Common myeloid progenitor, CD34-positive (primary cell): Measurements from ENCODE around the gene ATG4C.
"Not testable (repeated sequence)": the region's sequence is repeated elsewhere in the genome, so short reads cannot be mapped to it uniquely, and the experiment has no call there.

Experiments
- CTCF ChIA-PET: fragments of 350-600 bp; sonication (Branson Sonifier 250); formaldehyde crosslinking; loops from one replicate; lab custom pipeline; 2021; ENCODE audit warnings: antibody characterized with exemption; lab: Charles Lee
- POLR2A ChIA-PET: fragments of 350-600 bp; sonication (Branson Sonifier 250); formaldehyde crosslinking; loops from one replicate; lab custom pipeline; 2021; ENCODE audit warnings: antibody characterized with exemption; lab: Charles Lee
- DNase-seq, 3 donors: peaks; one replicate each; pipeline versions ENCODE4 v3.0.0 to v3.0.0-alpha.2; 2013
- H3K27ac ChIP-seq, 2 experiments: 1 replicate in 1 of 2; 2 replicates in 1 of 2; pipeline ENCODE4 v1.7.0; 2013; ENCODE audit warnings: inconsistent platforms in 2 of 2, low read length in 2 of 2, mild to moderate bottlenecking in 2 of 2, low read depth in 1 of 2, moderate library complexity in 1 of 2; ENCODE audit not compliant: severe bottlenecking in 2 of 2, insufficient read depth in 1 of 2, poor library complexity in 1 of 2
- H3K27me3 ChIP-seq, 5 experiments: replicated peaks in 2 of 5; 1 replicate in 3 of 5; 2 replicates in 2 of 5; pipeline versions ENCODE4 v1.6.1 to v1.7.0; 2013; ENCODE audit warnings: low read length in 4 of 5, mild to moderate bottlenecking in 2 of 5, moderate library complexity in 2 of 5, inconsistent platforms in 1 of 5; ENCODE audit not compliant: insufficient read depth in 5 of 5, control insufficient read depth in 4 of 5
- H3K36me3 ChIP-seq, 4 experiments: 1 replicate in 2 of 4; 2 replicates in 2 of 4; pipeline versions ENCODE4 v1.6.1 to v1.7.0; 2013; ENCODE audit warnings: low read length in 3 of 4, control low read depth in 1 of 4, mild to moderate bottlenecking in 1 of 4; ENCODE audit not compliant: control insufficient read depth in 4 of 4, insufficient read depth in 4 of 4
- H3K4me1 ChIP-seq, 4 experiments: 1 replicate in 3 of 4; 2 replicates in 1 of 4; pipeline versions ENCODE4 v1.6.1 to v1.7.1; 2013; ENCODE audit warnings: low read length in 3 of 4, mild to moderate bottlenecking in 3 of 4, control low read depth in 1 of 4, inconsistent platforms in 1 of 4, moderate library complexity in 1 of 4; ENCODE audit not compliant: control insufficient read depth in 4 of 4, insufficient read depth in 4 of 4; ENCODE audit errors: control extremely low read depth in 1 of 4
- H3K4me3 ChIP-seq, 7 experiments: 1 replicate in 4 of 7; 2 replicates in 3 of 7; pipeline versions ENCODE4 v1.5.1 to v1.7.0; 2013; ENCODE audit warnings: mild to moderate bottlenecking in 7 of 7, low read length in 6 of 7, moderate library complexity in 6 of 7, inconsistent platforms in 2 of 7, low read depth in 2 of 7, control low read depth in 1 of 7; ENCODE audit not compliant: insufficient read depth in 4 of 7, control insufficient read depth in 1 of 7; ENCODE audit errors: extremely low read depth in 1 of 7
- H3K9me3 ChIP-seq, 5 experiments: 1 replicate in 4 of 5; 2 replicates in 1 of 5; pipeline versions ENCODE4 v1.6.1 to v1.7.1; 2013; ENCODE audit warnings: low read length in 4 of 5, mild to moderate bottlenecking in 2 of 5, inconsistent platforms in 1 of 5, low read depth in 1 of 5, moderate library complexity in 1 of 5; ENCODE audit not compliant: control insufficient read depth in 4 of 5, insufficient read depth in 2 of 5; ENCODE audit errors: control extremely low read depth in 1 of 5
- WGBS: methylation state at CpG from one replicate; pipeline ENCODE4 v1.1.5; 2013; ENCODE audit not compliant: insufficient coverage; 5-methylcytosine and 5-hydroxymethylcytosine counted together

The ATG4C gene

GRCh38 chr1:62762027-62762426 is 21.9 kb upstream of the ATG4C start:
- H3K27ac ChIP-seq, H3K36me3 ChIP-seq, H3K9me3 ChIP-seq, DNase-seq, H3K4me1 ChIP-seq, H3K27me3 ChIP-seq, POLR2A ChIA-PET, H3K4me3 ChIP-seq: not testable (repeated sequence)
- 96% methylated on average over 4 of the region's 4 CpGs for WGBS
- CTCF ChIA-PET = interaction anchor here (1.3 kb wide), 1 partner anchor 80 kb away, joined by 3 read pairs; no protein-coding TSS in a partner anchor

GRCh38 chr1:62765981-62766380 is 18.0 kb upstream of the ATG4C start:
- Histone ChIP-seq H3K4me1 (no peaks in the 10 kb centered on the region), H3K27me3 (no peaks in the 10 kb centered on the region), H3K4me3 (no peak overlapping the region), H3K9me3 (no peaks in the 10 kb centered on the region), H3K36me3 (no peaks in the 10 kb centered on the region), H3K27ac (no peak overlapping the region)
- CTCF ChIA-PET = interaction anchor here (1.2 to 1.5 kb wide), 2 partner anchors 19 to 257 kb away, joined by 3 read pairs; no protein-coding TSS in a partner anchor
- DNase-seq = no peak
- 100% methylated on average over 3 of the region's 4 CpGs for WGBS
- POLR2A ChIA-PET = no interaction called here

- H3K27ac ChIP-seq, H3K9me3 ChIP-seq, POLR2A ChIA-PET, H3K4me1 ChIP-seq, H3K4me3 ChIP-seq, H3K36me3 ChIP-seq, H3K27me3 ChIP-seq, DNase-seq: not testable (repeated sequence)
- CTCF ChIA-PET = interaction anchor here (0.9 to 1.2 kb wide), 2 partner anchors 9 to 12 kb away, joined by 3 read pairs; no protein-coding TSS in a partner anchor
- 97% methylated on average over 5 of the region's 11 CpGs for WGBS
Measured at GRCh38 chr1:62768551-62768950, 15.4 kb upstream of the ATG4C start.

GRCh38 chr1:62772607-62773295 is 11.2 kb upstream of the ATG4C start:
- Histone ChIP-seq H3K9me3 (peaks cover 0 to 2% (median 0%) of the 10 kb centered on the region in 5 experiments), H3K4me3 (no peak overlapping the region), H3K36me3 (no peaks in the 10 kb centered on the region), H3K4me1 (peaks cover 0 to 10% (median 0%) of the 10 kb centered on the region in 4 experiments), H3K27me3 (no peaks in the 10 kb centered on the region), H3K27ac (no peak overlapping the region)
- 100% methylated on average over 1 of the region's 1 CpG for WGBS
- ChIA-PET CTCF (no interaction called here), POLR2A (no interaction called here)
- DNase-seq = no peak

GRCh38 chr1:62774006-62774405 is 9.9 kb upstream of the ATG4C start:
- CTCF ChIA-PET = no interaction called here
- DNase-seq = no peak
- no CpG with 5 or more reads among the region's 2 CpGs for WGBS
- Histone ChIP-seq H3K27ac (no peak overlapping the region), H3K4me1 (peaks cover 0 to 10% (median 0%) of the 10 kb centered on the region in 4 experiments), H3K4me3 (no peak overlapping the region), H3K9me3 (peaks cover 0 to 2% (median 0%) of the 10 kb centered on the region in 5 experiments), H3K27me3 (no peaks in the 10 kb centered on the region), H3K36me3 (no peaks in the 10 kb centered on the region)
- POLR2A ChIA-PET = no interaction called here

- Histone ChIP-seq H3K27me3 (no peaks in the 10 kb centered on the region), H3K9me3 (peaks cover 0 to 2% (median 0%) of the 10 kb centered on the region in 5 experiments), H3K36me3 (no peaks in the 10 kb centered on the region), H3K4me1 (peaks cover 0 to 10% (median 0%) of the 10 kb centered on the region in 4 experiments), H3K4me3 (no peak overlapping the region), H3K27ac (no peak overlapping the region)
- CTCF ChIA-PET = no interaction called here
- WGBS = 71% methylated on average over 3 of the region's 3 CpGs
- POLR2A ChIA-PET = no interaction called here
- peak in 2 of 3 donors; percentile 82 to 86 for DNase-seq
Measured at GRCh38 chr1:62774971-62775595, 8.8 kb upstream of the ATG4C start.

- no peaks in the 10 kb centered on the region for H3K27me3 ChIP-seq
- no peak overlapping the region for H3K27ac ChIP-seq
- CTCF ChIA-PET = no interaction called here
- peaks cover 0 to 19% (median 2%) of the 10 kb centered on the region in 4 experiments for H3K4me1 ChIP-seq
- peaks cover 0 to 2% (median 0%) of the 10 kb centered on the region in 5 experiments for H3K9me3 ChIP-seq
- DNase-seq = no peak
- H3K4me3 ChIP-seq = no peak overlapping the region
- POLR2A ChIA-PET = no interaction called here
- WGBS = no CpG with 5 or more reads among the region's 2 CpGs
- H3K36me3 ChIP-seq = no peaks in the 10 kb centered on the region
Measured at GRCh38 chr1:62778208-62778607, 5.7 kb upstream of the ATG4C start.
